ENCODE results near the gene LBHD1.

- TF ChIP-seq POLR2A (IDR thresholded peaks at IDR 0.05) (no peak), CTCF (IDR thresholded peaks at IDR 0.05) (no peak), POLR2AphosphoS5 (IDR thresholded peaks at IDR 0.05) (no peak), EP300 (IDR thresholded peaks at IDR 0.05; ENCODE audit: low read depth) (no peak)
These were observed 23.7 kb downstream of the LBHD1 start for GRCh38 chr11:62648185-62648966.

All from transverse colon (tissue), 4 donors.